PC-9 (cell line): ENCODE measurements around the gene PRCD.

Experiments
- EZH2 ChIP-seq: fragments of 200-600 bp; sonication (generic); IDR thresholded peaks from 2 replicates; pipeline ENCODE4 v1.8.0; 2017; ENCODE audit warnings: antibody characterized with exemption, low read depth
- TF ChIP-seq, protein P1 (sequence below): fragments of 200-600 bp; sonication (generic); conservative IDR thresholded peaks from 2 replicates; pipeline ENCODE4 v1.6.1; 2017; ENCODE audit warnings: mixed run types, antibody characterized with exemption, mild to moderate bottlenecking, moderate library complexity

DNA sequence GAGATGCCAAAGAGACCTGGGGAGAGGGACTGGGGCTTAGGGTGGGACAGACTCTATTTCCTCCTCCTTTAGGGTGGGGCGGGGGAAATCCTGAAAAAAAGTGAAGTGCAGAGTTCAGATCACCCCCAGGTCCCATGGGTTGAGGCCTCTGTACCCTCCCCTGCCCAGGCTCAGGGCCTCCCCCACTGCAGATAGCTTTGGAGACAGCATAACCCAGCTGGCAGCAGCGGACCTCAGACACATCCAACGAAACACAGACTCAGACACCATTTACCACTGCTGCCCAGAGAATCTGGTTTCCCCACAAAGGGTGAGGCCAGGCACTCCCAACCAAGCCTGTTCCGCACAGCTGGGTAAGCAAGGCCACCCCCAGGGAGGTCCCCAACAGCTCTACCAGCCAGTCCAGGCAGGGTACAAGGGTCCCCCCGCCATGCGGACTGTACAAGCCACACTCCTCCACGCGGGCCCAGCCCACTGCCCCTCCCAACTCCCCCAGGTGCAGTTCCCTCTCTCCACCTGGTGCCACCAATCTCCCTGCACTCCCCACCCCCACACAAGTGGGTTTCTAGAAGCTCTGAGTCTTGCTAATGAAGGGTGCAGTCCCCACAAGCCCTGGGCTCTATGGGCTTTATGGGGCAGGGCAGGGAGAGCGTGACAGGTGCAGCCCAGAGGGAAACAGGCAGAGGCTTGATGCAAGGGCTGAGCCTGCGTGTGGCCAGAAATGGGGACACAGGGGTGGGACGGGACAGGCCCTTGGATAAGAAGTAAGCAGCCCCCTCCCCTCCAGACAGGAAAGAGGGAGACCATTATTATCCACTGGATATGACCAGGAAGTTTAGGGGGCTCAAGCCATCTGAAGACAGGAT lies 47.5 kb upstream of the PRCD start:
- TF ChIP-seq, protein P1, sequence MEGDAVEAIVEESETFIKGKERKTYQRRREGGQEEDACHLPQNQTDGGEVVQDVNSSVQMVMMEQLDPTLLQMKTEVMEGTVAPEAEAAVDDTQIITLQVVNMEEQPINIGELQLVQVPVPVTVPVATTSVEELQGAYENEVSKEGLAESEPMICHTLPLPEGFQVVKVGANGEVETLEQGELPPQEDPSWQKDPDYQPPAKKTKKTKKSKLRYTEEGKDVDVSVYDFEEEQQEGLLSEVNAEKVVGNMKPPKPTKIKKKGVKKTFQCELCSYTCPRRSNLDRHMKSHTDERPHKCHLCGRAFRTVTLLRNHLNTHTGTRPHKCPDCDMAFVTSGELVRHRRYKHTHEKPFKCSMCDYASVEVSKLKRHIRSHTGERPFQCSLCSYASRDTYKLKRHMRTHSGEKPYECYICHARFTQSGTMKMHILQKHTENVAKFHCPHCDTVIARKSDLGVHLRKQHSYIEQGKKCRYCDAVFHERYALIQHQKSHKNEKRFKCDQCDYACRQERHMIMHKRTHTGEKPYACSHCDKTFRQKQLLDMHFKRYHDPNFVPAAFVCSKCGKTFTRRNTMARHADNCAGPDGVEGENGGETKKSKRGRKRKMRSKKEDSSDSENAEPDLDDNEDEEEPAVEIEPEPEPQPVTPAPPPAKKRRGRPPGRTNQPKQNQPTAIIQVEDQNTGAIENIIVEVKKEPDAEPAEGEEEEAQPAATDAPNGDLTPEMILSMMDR, result no peak
- no peak for TF ChIP-seq EZH2
